ENCODE measurements around the gene P2RX4.

- TF ChIP-seq POLR2AphosphoS5 (IDR thresholded peaks at IDR 0.05), result no peak
- no peak for TF ChIP-seq CTCF (IDR thresholded peaks at IDR 0.05)
- TF ChIP-seq POLR2A (IDR thresholded peaks at IDR 0.05), result no peak
Observed at GRCh38 chr12:121238086-121238485, 28.2 kb downstream of the P2RX4 start.
